Testis (tissue), 3 donors: ENCODE data around the gene CSF1R. TPM values are rescaled to one million over a fixed set of nuclear protein-coding genes. Genes with fewer than 3 reads are reported as not detected.

Source experiments
- DNase-seq: peaks from one replicate; pipeline ENCODE4 v3.0.0-alpha.2; 2019
- H3K27ac ChIP-seq, 2 donors: fragments of 200-600 bp; sonication (generic); one replicate each; pipeline ENCODE4 v1.5.1; 2019
- H3K27me3 ChIP-seq: fragments of 200-600 bp; sonication (generic); one replicate; pipeline ENCODE4 v1.5.1; 2019
- H3K36me3 ChIP-seq: fragments of 200-600 bp; sonication (generic); one replicate; pipeline ENCODE4 v1.5.1; 2017; ENCODE audit warnings: low read depth; ENCODE audit errors: missing control alignments
- H3K4me1 ChIP-seq: fragments of 200-600 bp; sonication (generic); one replicate; pipeline ENCODE4 v1.5.1; 2019
- H3K4me3 ChIP-seq, 2 donors: fragments of 200-600 bp; sonication (generic); one replicate each; pipeline ENCODE4 v1.5.1; 2017 to 2019
- H3K9me3 ChIP-seq: fragments of 200-600 bp; sonication (generic); one replicate; pipeline ENCODE4 v1.5.1; 2017
- CTCF ChIP-seq, 3 experiments: fragments of 450-650 bp in 2 of 3; fragments of 200-600 bp in 1 of 3; sonication (generic) in 1 of 3; IDR thresholded peaks; one replicate each; pipeline ENCODE4 v1.5.1; 2016 to 2019; ENCODE audit warnings: antibody characterized with exemption in 3 of 3, mild to moderate bottlenecking in 2 of 3, moderate library complexity in 1 of 3
- POLR2A ChIP-seq: fragments of 450-650 bp; IDR thresholded peaks from one replicate; pipeline ENCODE4 v1.6.1; 2017; ENCODE audit warnings: antibody characterized with exemption, mild to moderate bottlenecking, moderate library complexity
- WGBS, 2 donors: methylation state at CpG; one replicate each; pipeline ENCODE4 v1.1.5; 2018; 5-methylcytosine and 5-hydroxymethylcytosine counted together
- intact Hi-C: fragments of 100-400 bp; cut with DNase I; formaldehyde crosslinking; loops from one replicate; pipeline ENCODE4 v1.15.1; 2023; ENCODE audit warnings: low total_unique reads
- polyA plus RNA-seq: library from polyadenylated mRNA; stranded (reverse); fragments of 350-450 nt; fragmentation: Illumina TruSeq; extraction: RNeasy Lipid Tissue Mini Kit (QIAGEN cat#74804); gene quantifications from one replicate; pipeline ENCODE4 v1.2.3, GENCODE V29; 2014; ENCODE audit warnings: low read depth, low replicate concordance; ENCODE audit not compliant: insufficient read depth
- total RNA-seq, 2 donors: library from RNA; depleted of rRNA; stranded (reverse); fragments of >200 nt; gene quantifications; one replicate each; pipeline ENCODE4 v1.2.3, GENCODE V29; 2016

Gene CSF1R
- total and polyA plus RNA-seq, 3 donors from 2014 or later, result 4.3 to 25.4 (median 15.7) TPM

- no peaks in the 10 kb centered on the region for H3K27me3 ChIP-seq
- H3K4me1 ChIP-seq, result peaks cover 12% of the 10 kb centered on the region
- no peak overlapping the region for H3K4me3 ChIP-seq
- H3K9me3 ChIP-seq, result no peaks in the 10 kb centered on the region
- no peaks in the 10 kb centered on the region for H3K36me3 ChIP-seq
- TF ChIP-seq POLR2A, result no peak
- no peak for DNase-seq
- H3K27ac ChIP-seq, result peak overlapping the region in 1 of 2 donors; percentile 8
- WGBS, 2 donors, result 81 to 88% methylated on average over 4 to 10 of the region's 10 CpGs
- intact Hi-C loops, result loop anchor here (10.0 kb wide), 1 partner anchor 89 kb away; no protein-coding TSS in a partner anchor
Observed at GRCh38 chr5:150125334-150125733, 39.0 kb upstream of the CSF1R start.

- no peak for DNase-seq
- H3K27me3 ChIP-seq, result no peaks in the 10 kb centered on the region
- intact Hi-C loops, result loop anchor here (10.0 kb wide), 1 partner anchor 90 kb away; no protein-coding TSS in a partner anchor
- no peak for TF ChIP-seq CTCF (IDR thresholded peaks at IDR 0.05)
- no peak for TF ChIP-seq POLR2A
- no peak overlapping the region for H3K4me3 ChIP-seq
- peak overlapping the region in 1 of 2 donors; percentile 8 for H3K27ac ChIP-seq
- H3K9me3 ChIP-seq, result no peaks in the 10 kb centered on the region
- no peaks in the 10 kb centered on the region for H3K36me3 ChIP-seq
- H3K4me1 ChIP-seq, result peaks cover 6% of the 10 kb centered on the region
- 50 to 84% methylated on average over 2 to 8 of the region's 8 CpGs for WGBS, 2 donors
Observed at GRCh38 chr5:150124596-150124995, 38.2 kb upstream of the CSF1R start.

- TF ChIP-seq POLR2A (no peak), CTCF (IDR thresholded peaks at IDR 0.05) (no peak)
- no peaks in the 10 kb centered on the region for H3K27me3 ChIP-seq
- H3K36me3 ChIP-seq, result no peaks in the 10 kb centered on the region
- 76 to 82% methylated on average over 5 to 10 of the region's 11 CpGs for WGBS, 2 donors
- H3K9me3 ChIP-seq, result no peaks in the 10 kb centered on the region
- H3K27ac ChIP-seq, result no peak overlapping the region
- no peak overlapping the region for H3K4me3 ChIP-seq
- DNase-seq, result no peak
- intact Hi-C loops, result loop anchor here (10.0 kb wide), 1 partner anchor 91 kb away; no protein-coding TSS in a partner anchor
- peaks cover 5% of the 10 kb centered on the region for H3K4me1 ChIP-seq
Observed at GRCh38 chr5:150124111-150124557, 37.8 kb upstream of the CSF1R start.

GRCh38 chr5:150123542-150123941, 37.2 kb upstream of the CSF1R start:
- H3K4me1 ChIP-seq, result peaks cover 5% of the 10 kb centered on the region
- no peak for TF ChIP-seq CTCF (IDR thresholded peaks at IDR 0.05)
- no peak for TF ChIP-seq POLR2A
- H3K27ac ChIP-seq, result no peak overlapping the region
- no peaks in the 10 kb centered on the region for H3K9me3 ChIP-seq
- no peaks in the 10 kb centered on the region for H3K27me3 ChIP-seq
- no peak for DNase-seq
- no peak overlapping the region for H3K4me3 ChIP-seq
- no peaks in the 10 kb centered on the region for H3K36me3 ChIP-seq
- WGBS, 2 donors, result 71 to 76% methylated on average over 4 of the region's 4 CpGs
- intact Hi-C loops, result loop anchor here (10.0 kb wide), 1 partner anchor 91 kb away; no protein-coding TSS in a partner anchor

GRCh38 chr5:150122536-150123481, 36.5 kb upstream of the CSF1R start:
- 73 to 82% methylated on average over 4 to 15 of the region's 15 CpGs for WGBS, 2 donors
- Histone ChIP-seq H3K27ac (no peak overlapping the region), H3K4me1 (peaks cover under 1% of the 10 kb centered on the region), H3K36me3 (no peaks in the 10 kb centered on the region), H3K27me3 (no peaks in the 10 kb centered on the region), H3K9me3 (no peaks in the 10 kb centered on the region), H3K4me3 (no peak overlapping the region)
- no peak for TF ChIP-seq CTCF (IDR thresholded peaks at IDR 0.05)
- TF ChIP-seq POLR2A, result no peak
- intact Hi-C loops, result loop anchor here (10.0 kb wide), 1 partner anchor 92 kb away; no protein-coding TSS in a partner anchor
- DNase-seq, result no peak
